HepG2 (cell line): ENCODE results near the gene CTSW. TPM values are rescaled to one million over a fixed set of nuclear protein-coding genes. Genes with fewer than 3 reads are reported as not detected.

ENCODE experiments used
- ATM ChIP-seq: fragments of 450-650 bp; IDR thresholded peaks from 2 replicates; pipeline ENCODE4 v1.7.1; 2017; ENCODE audit warnings: mild to moderate bottlenecking, borderline replicate concordance
- BRCA1 ChIP-seq: sonication (generic); formaldehyde crosslinking; IDR thresholded peaks from 2 replicates; pipeline ENCODE4 v1.4.0; 2020; ENCODE audit warnings: missing genetic modification reagents
- IRF2 ChIP-seq: IDR thresholded peaks from 2 replicates; pipeline ENCODE4 v1.6.1; 2018; ENCODE audit warnings: missing genetic modification reagents, missing compliant biosample characterization
- MAF1 ChIP-seq: sonication (generic); formaldehyde crosslinking; IDR thresholded peaks from 2 replicates; pipeline ENCODE4 v1.5.0; 2020; ENCODE audit warnings: missing genetic modification reagents, borderline replicate concordance
- MED8 ChIP-seq: sonication (generic); formaldehyde crosslinking; IDR thresholded peaks from 2 replicates; pipeline ENCODE4 v1.8.1; 2023; ENCODE audit warnings: mild to moderate bottlenecking, missing genetic modification reagents; ENCODE audit not compliant: insufficient replicate concordance
- NCOA1 ChIP-seq: sonication (generic); formaldehyde crosslinking; IDR thresholded peaks from 2 replicates; pipeline ENCODE4 v1.9.0; 2021; ENCODE audit warnings: missing genetic modification reagents
- REL ChIP-seq: sonication (generic); formaldehyde crosslinking; conservative IDR thresholded peaks from 2 replicates; pipeline ENCODE4 v1.8.0; 2022; ENCODE audit warnings: mild to moderate bottlenecking, missing genetic modification reagents, moderate library complexity
- SMAD3 ChIP-seq: sonication (generic); formaldehyde crosslinking; IDR thresholded peaks from 2 replicates; pipeline ENCODE4 v1.4.0; 2020; ENCODE audit warnings: missing genetic modification reagents
- ZBTB7B ChIP-seq: sonication (generic); formaldehyde crosslinking; IDR thresholded peaks from 2 replicates; pipeline ENCODE4 v1.4.0; 2020; ENCODE audit warnings: missing genetic modification reagents
- ZNF10 ChIP-seq: sonication (generic); formaldehyde crosslinking; IDR thresholded peaks from 2 replicates; pipeline ENCODE4 v1.4.0; 2020; ENCODE audit warnings: mild to moderate bottlenecking, low read depth, missing genetic modification reagents, borderline replicate concordance
- ZNF510 ChIP-seq: sonication (generic); formaldehyde crosslinking; IDR thresholded peaks from 2 replicates; pipeline ENCODE4 v1.4.0; 2020; ENCODE audit warnings: low read depth, mild to moderate bottlenecking, missing genetic modification reagents
- ZNF549 ChIP-seq: sonication (generic); formaldehyde crosslinking; IDR thresholded peaks from 2 replicates; pipeline ENCODE4 v1.5.0; 2020; ENCODE audit warnings: missing genetic modification reagents
- ZNF776 ChIP-seq: sonication (generic); formaldehyde crosslinking; IDR thresholded peaks from 2 replicates; pipeline ENCODE4 v1.4.0; 2020; ENCODE audit warnings: mild to moderate bottlenecking, missing genetic modification reagents
- ZSCAN29 ChIP-seq: sonication (generic); formaldehyde crosslinking; conservative IDR thresholded peaks from 2 replicates; pipeline ENCODE4 v1.4.0; 2020; ENCODE audit warnings: mild to moderate bottlenecking, missing genetic modification reagents
- polyA plus RNA-seq, 8 experiments: library from polyadenylated mRNA; depleted of rRNA in 3 of 8; stranded (reverse) in 7 of 8; unstranded in 1 of 8; fragments of >200 nt; fragmentation: Illumina TruSeq in 4 of 8; extraction: Trizol in 4 of 8; gene quantifications; 2 replicates each; pipeline versions ENCODE4 v1.2.1 to v1.2.3, GENCODE V29; 2011 to 2016; ENCODE audit warnings: low read depth in 4 of 8, missing spikeins in 1 of 8, mixed read lengths in 1 of 8; ENCODE audit not compliant: insufficient read depth in 1 of 8
- total RNA-seq, 5 experiments: library from RNA; depleted of rRNA; stranded (reverse); fragments of >200 nt; fragmentation: Illumina TruSeq; extraction: Trizol; gene quantifications; 2 replicates each; pipeline ENCODE4 v1.2.3, GENCODE V29; 2016; ENCODE audit warnings: low read depth in 1 of 5
- TF ChIP-seq, protein P1 (sequence below): sonication (generic); formaldehyde crosslinking; IDR thresholded peaks from 2 replicates; pipeline ENCODE4 v1.5.0; 2020; ENCODE audit warnings: missing genetic modification reagents
- TF ChIP-seq, protein P2 (sequence below): sonication (generic); formaldehyde crosslinking; IDR thresholded peaks from 2 replicates; pipeline ENCODE4 v1.4.0; 2020; ENCODE audit warnings: missing genetic modification reagents, borderline replicate concordance
- TF ChIP-seq, protein P3 (sequence below): IDR thresholded peaks from 2 replicates; pipeline ENCODE4 v1.6.1; 2016; ENCODE audit warnings: control low read depth
- TF ChIP-seq, protein P4 (sequence below): IDR thresholded peaks from 2 replicates; pipeline ENCODE4 v1.6.1; 2016; ENCODE audit warnings: mild to moderate bottlenecking, missing biosample characterization, missing genetic modification reagents
- TF ChIP-seq, protein P5 (sequence below): sonication (generic); formaldehyde crosslinking; IDR thresholded peaks from 2 replicates; pipeline ENCODE4 v1.5.0; 2020; ENCODE audit warnings: mild to moderate bottlenecking, missing genetic modification reagents

Gene CTSW
- total and polyA plus RNA-seq, 2 of the 13 experiments (the other 11 are each of a cell fraction or from before 2014, with no cell fraction given): 0.09 TPM; not detected in 1

DNA sequence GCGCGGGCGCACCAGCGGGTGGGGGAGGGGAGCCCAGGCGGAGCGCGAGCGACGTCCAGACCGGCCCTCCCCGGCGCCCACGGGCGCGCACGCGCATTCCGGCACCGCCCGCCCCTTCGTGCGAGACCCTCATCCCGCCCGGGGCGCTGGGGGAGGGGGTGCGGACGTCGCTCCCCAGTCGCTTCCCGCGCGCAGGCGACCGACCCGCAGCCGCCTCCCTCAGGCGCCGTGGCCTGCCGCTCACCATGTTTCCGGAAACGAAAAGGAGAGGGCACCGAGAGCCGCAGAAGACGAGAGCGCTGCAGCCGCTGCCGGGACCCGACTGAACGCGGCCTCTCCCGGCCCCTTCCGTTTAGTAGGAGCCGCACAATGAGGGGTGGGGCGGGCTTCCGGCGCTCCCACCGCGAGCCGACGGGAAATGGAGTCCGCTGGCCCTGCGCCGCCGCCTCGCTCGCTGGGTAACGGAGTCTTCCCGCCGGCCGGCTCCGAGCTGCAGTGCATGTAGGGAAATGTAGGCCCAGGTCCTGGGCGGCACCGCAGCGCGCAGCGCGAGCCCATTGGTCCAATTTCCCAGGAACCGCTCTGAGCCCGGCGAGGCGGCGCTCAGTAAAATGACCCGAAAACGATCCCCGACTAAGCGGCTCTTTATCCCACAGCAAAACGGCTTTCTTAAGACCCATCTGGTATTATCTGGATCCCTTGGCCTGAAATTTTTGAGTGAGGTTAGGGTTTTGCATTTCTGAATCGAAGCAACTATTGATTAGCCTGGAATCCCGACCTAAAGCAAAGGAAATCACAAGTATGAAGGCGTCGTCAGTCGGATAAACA, 21.6 kb upstream of the CTSW start, which contains the start of gene CFL1 (continued):
- no peak for TF ChIP-seq MAF1 (CRISPR knock-in tag)
- TF ChIP-seq, protein P1, sequence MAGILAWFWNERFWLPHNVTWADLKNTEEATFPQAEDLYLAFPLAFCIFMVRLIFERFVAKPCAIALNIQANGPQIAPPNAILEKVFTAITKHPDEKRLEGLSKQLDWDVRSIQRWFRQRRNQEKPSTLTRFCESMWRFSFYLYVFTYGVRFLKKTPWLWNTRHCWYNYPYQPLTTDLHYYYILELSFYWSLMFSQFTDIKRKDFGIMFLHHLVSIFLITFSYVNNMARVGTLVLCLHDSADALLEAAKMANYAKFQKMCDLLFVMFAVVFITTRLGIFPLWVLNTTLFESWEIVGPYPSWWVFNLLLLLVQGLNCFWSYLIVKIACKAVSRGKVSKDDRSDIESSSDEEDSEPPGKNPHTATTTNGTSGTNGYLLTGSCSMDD: no peak
- TF ChIP-seq ZBTB7B (CRISPR knock-in tag): peak; percentile 23; the same call in 1 of the 2 replicates
- TF ChIP-seq, protein P2, sequence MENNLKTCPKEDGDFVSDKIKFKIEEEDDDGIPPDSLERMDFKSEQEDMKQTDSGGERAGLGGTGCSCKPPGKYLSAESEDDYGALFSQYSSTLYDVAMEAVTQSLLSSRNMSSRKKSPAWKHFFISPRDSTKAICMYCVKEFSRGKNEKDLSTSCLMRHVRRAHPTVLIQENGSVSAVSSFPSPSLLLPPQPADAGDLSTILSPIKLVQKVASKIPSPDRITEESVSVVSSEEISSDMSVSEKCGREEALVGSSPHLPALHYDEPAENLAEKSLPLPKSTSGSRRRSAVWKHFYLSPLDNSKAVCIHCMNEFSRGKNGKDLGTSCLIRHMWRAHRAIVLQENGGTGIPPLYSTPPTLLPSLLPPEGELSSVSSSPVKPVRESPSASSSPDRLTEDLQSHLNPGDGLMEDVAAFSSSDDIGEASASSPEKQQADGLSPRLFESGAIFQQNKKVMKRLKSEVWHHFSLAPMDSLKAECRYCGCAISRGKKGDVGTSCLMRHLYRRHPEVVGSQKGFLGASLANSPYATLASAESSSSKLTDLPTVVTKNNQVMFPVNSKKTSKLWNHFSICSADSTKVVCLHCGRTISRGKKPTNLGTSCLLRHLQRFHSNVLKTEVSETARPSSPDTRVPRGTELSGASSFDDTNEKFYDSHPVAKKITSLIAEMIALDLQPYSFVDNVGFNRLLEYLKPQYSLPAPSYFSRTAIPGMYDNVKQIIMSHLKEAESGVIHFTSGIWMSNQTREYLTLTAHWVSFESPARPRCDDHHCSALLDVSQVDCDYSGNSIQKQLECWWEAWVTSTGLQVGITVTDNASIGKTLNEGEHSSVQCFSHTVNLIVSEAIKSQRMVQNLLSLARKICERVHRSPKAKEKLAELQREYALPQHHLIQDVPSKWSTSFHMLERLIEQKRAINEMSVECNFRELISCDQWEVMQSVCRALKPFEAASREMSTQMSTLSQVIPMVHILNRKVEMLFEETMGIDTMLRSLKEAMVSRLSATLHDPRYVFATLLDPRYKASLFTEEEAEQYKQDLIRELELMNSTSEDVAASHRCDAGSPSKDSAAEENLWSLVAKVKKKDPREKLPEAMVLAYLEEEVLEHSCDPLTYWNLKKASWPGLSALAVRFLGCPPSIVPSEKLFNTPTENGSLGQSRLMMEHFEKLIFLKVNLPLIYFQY (CRISPR knock-in tag): peak; percentile 93
- TF ChIP-seq ZNF549 (CRISPR knock-in tag): no peak
- TF ChIP-seq, protein P3, sequence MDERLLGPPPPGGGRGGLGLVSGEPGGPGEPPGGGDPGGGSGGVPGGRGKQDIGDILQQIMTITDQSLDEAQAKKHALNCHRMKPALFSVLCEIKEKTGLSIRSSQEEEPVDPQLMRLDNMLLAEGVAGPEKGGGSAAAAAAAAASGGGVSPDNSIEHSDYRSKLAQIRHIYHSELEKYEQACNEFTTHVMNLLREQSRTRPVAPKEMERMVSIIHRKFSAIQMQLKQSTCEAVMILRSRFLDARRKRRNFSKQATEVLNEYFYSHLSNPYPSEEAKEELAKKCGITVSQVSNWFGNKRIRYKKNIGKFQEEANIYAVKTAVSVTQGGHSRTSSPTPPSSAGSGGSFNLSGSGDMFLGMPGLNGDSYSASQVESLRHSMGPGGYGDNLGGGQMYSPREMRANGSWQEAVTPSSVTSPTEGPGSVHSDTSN (CRISPR knock-in tag): no peak
- no peak for TF ChIP-seq ZNF10
- TF ChIP-seq ATM: no peak
- peak; percentile 70; the same call in 1 of the 2 replicates for TF ChIP-seq ZNF776
- TF ChIP-seq, protein P4, sequence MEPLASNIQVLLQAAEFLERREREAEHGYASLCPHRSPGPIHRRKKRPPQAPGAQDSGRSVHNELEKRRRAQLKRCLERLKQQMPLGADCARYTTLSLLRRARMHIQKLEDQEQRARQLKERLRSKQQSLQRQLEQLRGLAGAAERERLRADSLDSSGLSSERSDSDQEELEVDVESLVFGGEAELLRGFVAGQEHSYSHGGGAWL (CRISPR knock-in tag): no peak
- TF ChIP-seq REL (CRISPR knock-in tag): no peak
- peak; percentile 38 for TF ChIP-seq MED8 (CRISPR knock-in tag)
- no peak for TF ChIP-seq NCOA1 (CRISPR knock-in tag)
- peak; percentile 89 for TF ChIP-seq IRF2 (CRISPR knock-in tag)
- 0 out of 2 replicates have a peak, but pooled peaks have one; percentile 60 for TF ChIP-seq ZNF510 (CRISPR knock-in tag)
- peak; percentile 72; the same call in 1 of the 2 replicates for TF ChIP-seq SMAD3 (CRISPR knock-in tag)
- no peak for TF ChIP-seq ZSCAN29 (CRISPR knock-in tag)
- TF ChIP-seq, protein P5, sequence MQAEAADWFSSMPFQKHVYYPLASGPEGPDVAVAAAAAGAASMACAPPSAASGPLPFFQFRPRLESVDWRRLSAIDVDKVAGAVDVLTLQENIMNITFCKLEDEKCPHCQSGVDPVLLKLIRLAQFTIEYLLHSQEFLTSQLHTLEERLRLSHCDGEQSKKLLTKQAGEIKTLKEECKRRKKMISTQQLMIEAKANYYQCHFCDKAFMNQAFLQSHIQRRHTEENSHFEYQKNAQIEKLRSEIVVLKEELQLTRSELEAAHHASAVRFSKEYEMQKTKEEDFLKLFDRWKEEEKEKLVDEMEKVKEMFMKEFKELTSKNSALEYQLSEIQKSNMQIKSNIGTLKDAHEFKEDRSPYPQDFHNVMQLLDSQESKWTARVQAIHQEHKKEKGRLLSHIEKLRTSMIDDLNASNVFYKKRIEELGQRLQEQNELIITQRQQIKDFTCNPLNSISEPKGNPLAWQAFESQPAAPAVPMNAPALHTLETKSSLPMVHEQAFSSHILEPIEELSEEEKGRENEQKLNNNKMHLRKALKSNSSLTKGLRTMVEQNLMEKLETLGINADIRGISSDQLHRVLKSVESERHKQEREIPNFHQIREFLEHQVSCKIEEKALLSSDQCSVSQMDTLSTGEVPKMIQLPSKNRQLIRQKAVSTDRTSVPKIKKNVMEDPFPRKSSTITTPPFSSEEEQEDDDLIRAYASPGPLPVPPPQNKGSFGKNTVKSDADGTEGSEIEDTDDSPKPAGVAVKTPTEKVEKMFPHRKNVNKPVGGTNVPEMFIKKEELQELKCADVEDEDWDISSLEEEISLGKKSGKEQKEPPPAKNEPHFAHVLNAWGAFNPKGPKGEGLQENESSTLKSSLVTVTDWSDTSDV: no peak
- no peak for TF ChIP-seq BRCA1
